Iris pigment epithelial cell (primary cell): Measurements from ENCODE around the gene SOBP.

Experiments
- DNase-seq: peaks from one replicate; pipeline ENCODE4 v3.0.0-alpha.2; 2011; ENCODE audit warnings: low read depth

The SOBP gene

GRCh38 chr6:107638493-107638892 is 148.6 kb downstream of the SOBP start:
- no peak for DNase-seq

GRCh38 chr6:107639511-107639910 is 149.6 kb downstream of the SOBP start:
- no peak for DNase-seq

GRCh38 chr6:107641071-107641470 is 151.2 kb downstream of the SOBP start:
- no peak for DNase-seq

GRCh38 chr6:107641500-107641941 is 151.6 kb downstream of the SOBP start:
- DNase-seq, result no peak

- no peak for DNase-seq
Observed at GRCh38 chr6:107642095-107642860, 152.4 kb downstream of the SOBP start.

- DNase-seq, result no peak
Observed at GRCh38 chr6:107642861-107643328, 153.0 kb downstream of the SOBP start.

GRCh38 chr6:107644513-107644912 is 154.6 kb downstream of the SOBP start:
- DNase-seq, result no peak

GRCh38 chr6:107645740-107646139 is 155.8 kb downstream of the SOBP start:
- no peak for DNase-seq

- DNase-seq, result no peak
Observed at GRCh38 chr6:107646176-107646575, 156.3 kb downstream of the SOBP start.

- DNase-seq, result no peak
Observed at GRCh38 chr6:107646776-107647438, 157.0 kb downstream of the SOBP start.

GRCh38 chr6:107647439-107647948 is 157.6 kb downstream of the SOBP start:
- no peak for DNase-seq

GRCh38 chr6:107648983-107649382 is 159.1 kb downstream of the SOBP start:
- no peak for DNase-seq

- DNase-seq, result no peak
Observed at GRCh38 chr6:107652526-107653182, 162.7 kb downstream of the SOBP start.

- DNase-seq, result no peak
Observed at GRCh38 chr6:107653183-107653580, 163.3 kb downstream of the SOBP start.

GRCh38 chr6:107653861-107654394 is 164.0 kb downstream of the SOBP start:
- DNase-seq, result no peak

- DNase-seq, result no peak
Observed at GRCh38 chr6:107654764-107655163, 164.8 kb downstream of the SOBP start.

- DNase-seq, result no peak
Observed at GRCh38 chr6:107655245-107655644, 165.3 kb downstream of the SOBP start.

GRCh38 chr6:107655864-107656263 is 165.9 kb downstream of the SOBP start:
- DNase-seq, result no peak

- no peak for DNase-seq
Observed at GRCh38 chr6:107656401-107656800, 166.5 kb downstream of the SOBP start.

GRCh38 chr6:107656883-107657282 is 167.0 kb downstream of the SOBP start:
- no peak for DNase-seq

GRCh38 chr6:107657373-107657754 is 167.4 kb downstream of the SOBP start:
- no peak for DNase-seq

GRCh38 chr6:107657755-107658461 is 168.0 kb downstream of the SOBP start:
- DNase-seq, result peak; percentile 86
